HG03439 (cell line): ENCODE measurements around the gene ACSF2.

Source experiments
- ATAC-seq: cut with Tn5 transposase; IDR thresholded peaks from one replicate; pipeline ENCODE4 v1.9.1; 2021; ENCODE audit warnings: mild to moderate bottlenecking, moderate library complexity; ENCODE audit not compliant: unreplicated experiment

The ACSF2 gene

GRCh38 chr17:50498021-50498874 lies 72.2 kb downstream of the ACSF2 start:
- no peak for ATAC-seq

DNA sequence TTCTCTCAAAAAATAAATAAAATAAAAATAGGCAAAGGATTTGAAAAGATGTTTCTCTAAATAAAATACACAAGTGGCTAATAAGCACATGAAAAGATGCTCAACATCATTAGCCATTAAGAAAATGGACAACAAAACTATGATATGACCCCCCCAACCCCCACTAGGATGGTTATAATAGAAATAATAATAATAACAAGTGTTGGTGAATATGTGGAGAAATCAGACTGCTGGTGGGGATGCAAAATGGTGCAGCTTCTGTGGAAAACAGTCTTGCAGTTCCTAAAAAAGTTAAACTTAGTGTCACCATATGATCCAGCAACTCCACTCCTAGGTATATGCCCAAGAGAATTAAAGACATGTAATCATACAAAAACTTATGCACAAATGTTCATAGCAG lies 73.3 kb downstream of the ACSF2 start:
- no peak for ATAC-seq

DNA sequence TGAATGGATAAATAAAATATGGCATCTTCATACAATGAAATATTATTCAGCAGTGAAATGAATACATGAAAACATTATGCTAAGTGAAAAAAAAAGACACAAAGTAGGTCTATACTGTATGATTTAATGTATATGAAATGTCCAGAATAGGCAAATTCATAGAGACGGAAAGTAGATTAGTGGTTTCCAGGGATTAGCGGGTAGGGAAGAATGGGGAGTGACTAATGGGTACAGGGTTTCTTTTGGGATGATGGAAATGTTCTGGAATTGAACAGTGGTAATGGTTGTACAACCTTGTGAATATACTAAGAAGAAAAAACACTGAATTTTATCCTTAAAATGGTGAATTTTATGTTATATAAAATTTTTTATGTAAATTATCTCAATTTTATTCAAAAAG lies 73.7 kb downstream of the ACSF2 start:
- no peak for ATAC-seq

DNA sequence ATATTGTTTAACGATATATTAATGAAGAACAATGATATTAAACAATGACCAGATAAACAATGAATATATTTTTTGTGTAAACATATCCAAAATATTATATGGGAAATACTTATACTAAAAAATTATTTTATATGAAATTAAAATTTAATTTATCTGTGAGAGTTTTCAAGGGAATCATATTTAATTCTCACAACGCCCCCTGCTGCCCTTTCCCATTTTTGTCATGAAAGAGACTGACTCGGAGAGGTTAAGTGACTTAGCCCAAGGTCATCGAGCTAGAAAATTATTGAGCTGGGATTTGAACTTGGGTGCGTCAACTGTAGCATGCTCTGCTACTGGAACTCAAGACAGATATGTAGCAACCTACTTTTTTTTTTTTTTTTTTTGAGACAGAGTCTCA lies 75.0 kb downstream of the ACSF2 start:
- no peak for ATAC-seq

- ATAC-seq: no peak
Observed at GRCh38 chr17:50502301-50502990, 76.4 kb downstream of the ACSF2 start.

DNA sequence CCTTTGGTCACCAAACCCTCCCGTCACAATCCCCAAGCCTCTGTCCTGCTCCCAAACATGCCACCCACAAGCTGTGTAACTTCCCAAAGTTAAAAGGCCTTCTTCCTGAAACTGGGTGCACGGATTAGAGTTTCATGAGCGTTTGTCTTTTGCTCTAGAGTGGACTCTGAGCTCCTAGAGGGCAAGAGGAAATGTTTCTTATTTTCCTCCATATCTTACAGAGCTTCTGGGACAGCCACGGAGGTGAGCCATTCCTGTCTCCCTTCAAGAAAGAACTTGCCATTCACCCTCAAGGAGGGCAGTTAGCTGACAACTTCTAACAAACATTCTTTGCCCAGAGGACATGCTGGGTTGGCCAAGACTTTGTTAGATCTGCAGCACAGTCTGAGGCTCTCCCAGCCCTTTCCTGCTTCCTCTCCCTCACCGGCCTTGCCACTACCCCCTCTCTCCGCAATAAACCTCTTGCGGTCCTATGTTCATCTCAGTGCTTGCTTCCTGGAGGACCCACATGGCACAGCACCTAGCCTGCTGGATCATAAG lies 79.6 kb downstream of the ACSF2 start:
- ATAC-seq: no peak

GRCh38 chr17:50506298-50506697 lies 80.3 kb downstream of the ACSF2 start:
- no peak for ATAC-seq

- peak; percentile 41 for ATAC-seq
Observed at GRCh38 chr17:50507871-50508572, 82.0 kb downstream of the ACSF2 start, which contains the start of gene MYCBPAP. TSS of gene MYCBPAP (plus strand) at chr17:50508439. CDS start at chr17:50508675, 236 bp downstream.

DNA sequence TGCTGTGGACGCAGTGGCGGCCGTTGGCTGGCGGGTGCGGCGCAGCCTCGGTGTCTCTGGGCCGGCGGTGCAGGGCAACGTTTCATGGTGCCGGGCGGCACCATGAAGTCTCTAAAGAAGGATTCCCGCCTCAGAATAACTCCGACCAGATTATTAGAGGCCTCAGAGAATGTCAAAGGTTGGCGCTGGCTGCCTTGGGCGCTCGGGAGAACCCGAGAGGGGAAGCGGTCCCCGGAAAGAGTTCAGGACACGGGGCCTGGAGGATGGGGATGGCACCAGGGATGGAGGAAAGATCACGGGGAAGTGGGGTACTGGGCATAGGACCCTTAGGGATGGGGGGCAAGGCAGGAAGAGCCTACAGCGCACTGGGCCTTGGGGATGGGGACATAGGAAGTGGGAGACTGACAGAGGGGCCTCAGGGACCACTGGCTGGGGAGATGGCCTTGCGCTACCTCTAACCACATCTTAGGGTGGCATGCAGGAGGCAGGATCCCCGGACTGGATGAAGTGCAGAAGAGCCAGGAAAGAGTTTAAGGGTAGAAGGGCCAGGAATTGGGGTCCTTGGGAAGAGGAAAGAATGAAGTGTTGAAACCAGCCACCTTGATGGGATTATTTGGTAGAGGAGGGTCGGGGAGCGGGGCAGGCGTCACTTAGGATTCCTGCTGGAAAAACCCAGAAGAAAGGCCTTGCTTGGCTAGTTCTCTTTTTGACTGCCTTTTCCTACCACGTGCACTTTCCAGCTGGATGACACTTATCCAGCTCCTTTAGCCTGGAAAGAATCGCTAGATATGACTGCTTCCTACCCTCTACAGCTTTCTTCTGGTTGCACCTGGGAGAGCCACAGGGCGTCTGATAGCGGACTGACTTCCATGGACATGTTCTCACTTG lies 82.8 kb downstream of the ACSF2 start:
- ATAC-seq: no peak

DNA sequence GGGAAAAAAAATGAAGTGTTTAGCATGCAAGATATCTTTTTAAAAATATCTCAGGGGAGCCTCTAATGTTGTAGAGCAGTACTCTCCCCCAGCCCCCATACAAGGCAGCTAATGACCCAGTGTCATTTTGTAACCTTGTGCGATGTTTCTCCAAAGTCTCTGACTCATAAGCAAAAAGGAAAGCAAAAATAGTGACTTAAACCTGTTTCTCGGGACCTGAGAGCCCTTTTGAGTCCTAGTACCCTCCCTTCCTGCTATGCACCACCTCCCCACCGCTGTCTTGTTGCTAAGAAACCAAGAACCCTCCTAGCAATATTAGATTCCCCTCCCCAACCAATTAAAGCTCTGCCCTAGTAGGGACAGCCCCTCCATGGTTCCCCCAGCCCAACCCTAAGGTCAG lies 85.0 kb downstream of the ACSF2 start:
- peak; percentile 69 for ATAC-seq

GRCh38 chr17:50513495-50513894 lies 87.5 kb downstream of the ACSF2 start:
- no peak for ATAC-seq

- no peak for ATAC-seq
Observed at GRCh38 chr17:50514388-50514787, 88.4 kb downstream of the ACSF2 start.

- no peak for ATAC-seq
Observed at GRCh38 chr17:50514936-50515702, 89.1 kb downstream of the ACSF2 start.

DNA sequence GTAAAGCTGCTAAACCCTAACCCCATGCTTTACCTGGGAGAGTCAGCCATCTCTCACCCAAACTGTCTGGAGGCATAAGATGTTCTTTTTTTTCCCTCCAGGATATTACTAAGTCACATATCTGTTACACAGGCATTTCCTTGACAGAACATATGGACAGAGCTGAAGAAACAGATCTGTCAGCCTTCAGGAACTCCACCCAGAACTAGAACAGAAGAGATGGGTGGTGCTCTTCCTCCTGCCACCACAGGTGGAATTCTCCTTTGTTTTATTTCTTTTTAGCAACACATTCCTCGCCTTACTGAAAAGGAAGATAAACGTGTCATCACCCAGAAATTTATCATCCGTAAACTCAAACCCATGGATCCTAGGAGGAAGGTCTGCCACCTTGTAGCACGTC lies 91.0 kb downstream of the ACSF2 start:
- ATAC-seq: no peak

DNA sequence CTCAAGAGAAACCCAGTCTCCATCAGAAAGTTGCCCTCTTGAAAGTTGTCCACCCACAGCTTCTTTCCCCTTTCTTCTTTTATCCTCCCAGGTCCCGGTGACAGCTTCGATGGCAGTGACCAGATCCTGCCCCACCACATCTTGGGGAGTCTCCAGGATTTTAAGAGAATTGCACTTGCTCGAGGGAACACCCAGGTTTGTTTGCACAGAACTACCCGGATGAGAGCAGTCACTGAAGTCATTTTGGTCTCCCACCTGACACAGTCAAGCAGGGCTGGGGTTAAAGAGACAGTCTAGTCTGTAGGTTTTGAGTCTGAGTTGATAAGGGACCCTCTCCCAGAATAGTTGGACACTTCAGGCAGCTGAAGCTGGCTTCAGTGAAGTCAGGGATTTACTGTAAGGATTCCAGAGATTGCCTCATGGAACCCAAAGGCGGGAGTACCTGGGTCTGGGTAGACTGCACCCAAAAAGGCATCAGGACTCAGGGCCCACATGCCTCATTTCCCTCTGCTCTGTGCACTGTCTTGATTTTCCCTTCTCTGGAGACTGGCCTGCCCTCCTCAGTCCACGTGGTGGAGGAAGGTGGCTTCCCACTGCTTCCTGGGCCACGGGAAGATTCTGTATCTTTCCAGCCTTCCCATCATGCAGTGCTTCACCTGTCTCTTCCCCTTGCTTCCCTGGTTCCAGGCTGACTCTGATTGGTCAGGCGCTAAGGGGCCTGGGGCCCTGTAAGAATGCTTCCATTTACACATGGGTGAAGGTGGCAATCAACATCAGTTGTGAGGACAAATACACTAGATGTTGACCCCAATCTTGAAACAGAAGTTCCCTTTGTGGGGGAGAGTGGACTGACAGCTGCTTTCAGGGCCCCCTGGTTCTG lies 91.7 kb downstream of the ACSF2 start:
- ATAC-seq: no peak

DNA sequence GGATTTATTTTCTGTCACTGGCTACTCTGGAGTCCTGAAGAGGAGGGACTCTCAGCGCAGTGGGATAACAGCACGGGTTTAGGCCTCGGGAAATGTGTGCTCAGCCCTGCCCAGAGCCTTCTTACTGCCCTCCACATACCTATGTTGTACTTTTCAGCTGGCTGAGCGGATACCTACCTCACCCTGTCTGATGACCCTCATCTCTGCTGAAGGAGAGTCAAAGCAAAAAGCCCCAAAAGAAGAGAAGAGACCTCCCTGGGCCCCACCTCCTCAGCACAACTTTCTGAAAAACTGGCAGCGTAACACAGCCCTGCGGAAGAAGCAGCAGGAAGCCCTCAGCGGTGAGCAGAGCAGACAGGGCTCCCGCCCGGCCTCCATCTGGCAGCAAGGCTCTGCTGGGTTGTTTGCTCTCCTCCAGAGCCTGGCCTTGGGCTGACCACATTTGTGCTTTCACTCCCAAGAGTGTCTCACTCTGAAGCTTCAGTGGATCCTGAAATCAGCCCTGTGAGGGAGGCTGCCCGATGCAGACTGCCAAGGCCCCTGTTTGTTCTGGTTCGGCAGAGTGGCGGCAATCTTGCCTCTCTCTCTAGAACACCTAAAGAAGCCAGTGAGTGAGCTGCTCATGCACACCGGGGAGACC lies 92.5 kb downstream of the ACSF2 start:
- no peak for ATAC-seq

- ATAC-seq: no peak
Observed at GRCh38 chr17:50519141-50519834, 93.3 kb downstream of the ACSF2 start.

- no peak for ATAC-seq
Observed at GRCh38 chr17:50520483-50520882, 94.5 kb downstream of the ACSF2 start.
